OCI-LY3 (cell line): ENCODE data around the gene TMEM97.

ENCODE experiments used
- H2AFZ ChIP-seq: fragments of 200-600, 300-600 bp; shearing (Covaris generic); 2 replicates; pipeline ENCODE4 v1.6.0; 2014; ENCODE audit warnings: antibody characterized with exemption, low read depth, low read length
- H3K27ac ChIP-seq: fragments of 200-600, 300-600 bp; sonication (generic); 2 replicates; pipeline ENCODE4 v1.5.1; 2014; ENCODE audit warnings: mild to moderate bottlenecking, low read length, moderate library complexity, mixed read lengths
- H3K27me3 ChIP-seq: fragments of 200-600, 300-600 bp; sonication (generic); 2 replicates; pipeline ENCODE4 v1.6.1; 2014; ENCODE audit warnings: low read depth, low read length, mixed read lengths
- H3K36me3 ChIP-seq: fragments of 200-600, 300-600 bp; sonication (generic); replicated peaks from 2 replicates; pipeline ENCODE3; 2014; ENCODE audit warnings: low read depth, low read length, mixed read lengths
- H3K4me1 ChIP-seq: fragments of 300-600, 200-600 bp; sonication (generic); 2 replicates; pipeline ENCODE4 v1.6.1; 2014; ENCODE audit warnings: low read length, mixed read lengths
- H3K4me2 ChIP-seq: fragments of 200-600, 300-600 bp; sonication (generic); 2 replicates; pipeline ENCODE4 v1.6.1; 2014; ENCODE audit warnings: low read length, mixed read lengths
- H3K4me3 ChIP-seq: fragments of 300-600, 200-600 bp; sonication (generic); 2 replicates; pipeline ENCODE4 v1.5.1; 2014; ENCODE audit warnings: antibody characterized with exemption, mild to moderate bottlenecking, low read length, moderate library complexity
- H3K79me2 ChIP-seq: fragments of 300-600, 200-600 bp; shearing (Covaris generic); 2 replicates; pipeline ENCODE4 v1.6.1; 2014; ENCODE audit warnings: mild to moderate bottlenecking, low read length, mixed read lengths
- H3K9ac ChIP-seq: fragments of 300-600, 200-600 bp; shearing (Covaris generic); 2 replicates; pipeline ENCODE4 v1.6.0; 2014; ENCODE audit warnings: mild to moderate bottlenecking, low read length, moderate library complexity
- H3K9me3 ChIP-seq: fragments of 200-600, 300-600 bp; shearing (Covaris generic); 2 replicates; pipeline ENCODE4 v1.6.1; 2014; ENCODE audit warnings: low read length, mixed read lengths; ENCODE audit not compliant: insufficient read depth
- H4K20me1 ChIP-seq: fragments of 200-600, 300-600 bp; sonication (generic); 2 replicates; pipeline ENCODE4 v1.6.1; 2016; ENCODE audit warnings: low read length, mixed read lengths; ENCODE audit not compliant: insufficient read depth
- CTCF ChIP-seq: fragments of 200-600, 300-600 bp; sonication (generic); IDR thresholded peaks from 2 replicates; pipeline ENCODE4 v1.5.1; 2014; ENCODE audit warnings: antibody characterized with exemption, low read length, low read depth
- EZH2phosphoT487 ChIP-seq: fragments of 200-600 bp; shearing (Covaris generic); IDR thresholded peaks from 2 replicates; pipeline ENCODE4 v1.6.1; 2018; ENCODE audit warnings: antibody characterized with exemption, mixed run types, low read depth

The TMEM97 gene

GRCh38 chr17:28330671-28331070, 11.7 kb downstream of the TMEM97 start:
- H3K27me3 ChIP-seq: no peaks in the 10 kb centered on the region
- no peak for TF ChIP-seq CTCF
- TF ChIP-seq EZH2phosphoT487: no peak
- H2AFZ ChIP-seq: no peak overlapping the region
- H3K79me2 ChIP-seq: peaks cover 44% of the 10 kb centered on the region
- H3K4me1 ChIP-seq: peaks cover 39% of the 10 kb centered on the region
- no peak overlapping the region for H3K27ac ChIP-seq
- peaks cover 35% of the 10 kb centered on the region for H3K36me3 ChIP-seq
- no peaks in the 10 kb centered on the region for H3K9me3 ChIP-seq
- peaks cover 15% of the 10 kb centered on the region; the same call in 1 of the 2 replicates for H4K20me1 ChIP-seq
- H3K9ac ChIP-seq: no peak overlapping the region
- no peak overlapping the region for H3K4me3 ChIP-seq
- H3K4me2 ChIP-seq: no peak overlapping the region

GRCh38 chr17:28331891-28332420, 13.0 kb downstream of the TMEM97 start:
- H3K27ac ChIP-seq: no peak overlapping the region
- H3K27me3 ChIP-seq: no peaks in the 10 kb centered on the region
- no peak for TF ChIP-seq CTCF
- H4K20me1 ChIP-seq: peaks cover 5% of the 10 kb centered on the region; the same call in 1 of the 2 replicates
- H3K36me3 ChIP-seq: peaks cover 22% of the 10 kb centered on the region
- H2AFZ ChIP-seq: no peak overlapping the region
- no peak overlapping the region for H3K4me3 ChIP-seq
- H3K9ac ChIP-seq: no peak overlapping the region
- H3K79me2 ChIP-seq: peaks cover 41% of the 10 kb centered on the region
- peaks cover 32% of the 10 kb centered on the region for H3K4me1 ChIP-seq
- H3K9me3 ChIP-seq: no peaks in the 10 kb centered on the region
- no peak overlapping the region for H3K4me2 ChIP-seq

GRCh38 chr17:28333083-28333746, 14.2 kb downstream of the TMEM97 start:
- Histone ChIP-seq H3K27ac (no peak overlapping the region), H3K79me2 (peaks cover 32% of the 10 kb centered on the region)

More at GRCh38 chr17:28333083-28333746, 14.2 kb downstream of the TMEM97 start:
- Histone ChIP-seq H3K9ac (no peak overlapping the region), H4K20me1 (no peaks in the 10 kb centered on the region), H3K9me3 (no peaks in the 10 kb centered on the region), H3K27me3 (no peaks in the 10 kb centered on the region), H3K36me3 (peaks cover 13% of the 10 kb centered on the region), H2AFZ (no peak overlapping the region), H3K4me2 (no peak overlapping the region), H3K4me3 (no peak overlapping the region), H3K4me1 (peaks cover 20% of the 10 kb centered on the region)
- TF ChIP-seq CTCF (no peak), EZH2phosphoT487 (no peak)
